ENCODE results near the gene FLYWCH1. TPM values are rescaled to one million over a fixed set of nuclear protein-coding genes. Genes with fewer than 3 reads are reported as not detected.

The FLYWCH1 gene
- polyA plus RNA-seq, 4 donors: 13.0 to 18.8 (median 14.9) TPM

DNA sequence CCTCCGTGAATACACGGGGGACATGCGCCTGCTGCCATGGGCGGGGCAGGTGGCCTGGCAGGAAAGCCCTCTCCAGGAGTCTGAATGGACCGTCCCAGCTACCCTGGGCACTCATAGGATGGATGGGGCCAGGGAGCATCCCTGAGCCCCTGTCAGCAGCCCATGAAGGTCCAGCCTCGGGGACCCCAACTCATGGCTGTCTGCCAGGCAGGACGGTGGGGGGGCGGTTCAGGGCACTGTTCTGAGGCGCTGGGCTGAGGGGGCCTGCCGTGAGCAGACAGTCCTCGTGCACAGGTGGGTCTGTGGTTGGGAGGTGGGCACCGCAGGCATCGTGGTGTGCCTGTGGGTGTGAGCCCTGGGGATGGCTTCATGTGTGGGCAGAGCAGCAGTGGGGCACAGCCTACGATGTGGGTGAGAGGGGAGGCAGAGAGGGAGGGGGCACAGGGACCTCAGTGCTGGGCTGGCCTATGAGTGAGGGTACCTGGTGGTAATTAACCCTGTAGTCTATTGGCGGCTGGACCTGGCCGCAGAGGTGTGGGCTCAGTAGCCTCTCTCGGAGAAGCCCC is 75.0 kb downstream of the FLYWCH1 start:
- FAIRE-seq: no peak
- no peak overlapping the region for H3K4me3 ChIP-seq (ENCODE audit: low read depth in 1 of 3, low read length in 3 of 3)
- 70 to 78% (median 75%) methylated on average over 15 to 17 of the region's 17 CpGs for WGBS, 3 donors
- no peak for DNase-seq
- no peaks in the 10 kb centered on the region for H3K4me1 ChIP-seq (ENCODE audit: control insufficient read depth in 3 of 3, insufficient read depth in 2 of 3, low read depth in 1 of 3, low read length in 2 of 3)
- H3K27ac ChIP-seq (ENCODE audit: low read depth in 1 of 3, low read length in 2 of 3): no peak overlapping the region
- H3K27me3 ChIP-seq (ENCODE audit: control insufficient read depth in 3 of 3, insufficient read depth in 3 of 3, low read length in 3 of 3): peaks cover 0 to 4% (median 0%) of the 10 kb centered on the region in 3 donors
- H3K9me3 ChIP-seq (ENCODE audit: control insufficient read depth in 2 of 2, insufficient read depth in 1 of 2, low read depth in 1 of 2, low read length in 1 of 2): no peaks in the 10 kb centered on the region
- H3K36me3 ChIP-seq (ENCODE audit: control insufficient read depth in 3 of 3, insufficient read depth in 2 of 3, low read depth in 1 of 3, low read length in 3 of 3): no peaks in the 10 kb centered on the region

DNA sequence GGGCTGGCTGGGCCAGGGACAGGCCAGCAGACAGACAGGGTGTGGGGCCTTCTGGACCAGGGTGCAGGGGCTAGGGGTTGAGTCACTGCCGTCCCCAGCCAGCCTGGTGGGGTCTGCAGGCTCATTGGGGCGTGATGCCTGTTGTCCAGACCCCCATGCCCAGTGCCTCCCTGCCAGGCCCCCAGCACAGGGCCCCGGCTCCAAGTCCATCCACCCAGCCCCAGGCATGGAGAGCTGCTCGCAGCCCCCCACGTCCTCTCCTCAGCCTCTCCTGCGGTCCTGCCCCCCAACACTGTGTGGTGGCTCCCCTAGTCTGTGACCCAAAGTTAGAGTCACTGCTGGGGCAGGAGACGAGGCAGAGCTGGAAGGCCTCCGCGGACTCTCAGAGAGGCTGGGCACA is 75.6 kb downstream of the FLYWCH1 start:
- Histone ChIP-seq H3K9me3 (ENCODE audit: control insufficient read depth in 2 of 2, insufficient read depth in 1 of 2, low read depth in 1 of 2, low read length in 1 of 2) (no peaks in the 10 kb centered on the region), H3K27me3 (ENCODE audit: control insufficient read depth in 3 of 3, insufficient read depth in 3 of 3, low read length in 3 of 3) (peaks cover 0 to 4% (median 0%) of the 10 kb centered on the region in 3 donors), H3K4me1 (ENCODE audit: control insufficient read depth in 3 of 3, insufficient read depth in 2 of 3, low read depth in 1 of 3, low read length in 2 of 3) (no peaks in the 10 kb centered on the region), H3K4me3 (ENCODE audit: low read depth in 1 of 3, low read length in 3 of 3) (no peak overlapping the region), H3K36me3 (ENCODE audit: control insufficient read depth in 3 of 3, insufficient read depth in 2 of 3, low read depth in 1 of 3, low read length in 3 of 3) (no peaks in the 10 kb centered on the region), H3K27ac (ENCODE audit: low read depth in 1 of 3, low read length in 2 of 3) (no peak overlapping the region)
- WGBS, 3 donors: 81 to 90% (median 90%) methylated on average over 9 of the region's 9 CpGs
- DNase-seq: no peak
- FAIRE-seq: no peak

DNA sequence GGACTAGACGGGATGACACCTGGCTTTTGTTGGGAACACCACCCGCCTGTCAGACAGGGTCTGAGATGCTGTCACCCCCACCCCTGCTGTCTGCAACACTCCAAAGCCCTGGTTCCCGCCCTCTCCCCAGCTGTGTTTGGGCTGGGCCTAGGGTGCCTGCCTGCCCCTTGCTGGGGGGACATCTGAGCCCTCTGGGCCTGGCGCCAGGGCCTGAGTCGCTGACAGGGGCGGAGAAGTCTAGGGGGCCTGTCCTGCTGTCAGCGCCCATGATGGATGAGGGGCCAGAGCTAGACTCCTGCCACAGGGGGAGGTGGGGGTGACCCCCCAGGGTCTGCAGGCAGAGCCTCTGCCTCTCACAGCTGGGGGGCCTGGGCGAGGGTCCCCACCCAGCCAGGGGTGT is 76.1 kb downstream of the FLYWCH1 start:
- no peak for DNase-seq
- WGBS, 3 donors: 69 to 73% (median 72%) methylated on average over 7 to 8 of the region's 8 CpGs
- peaks cover 0 to 4% (median 0%) of the 10 kb centered on the region in 3 donors for H3K36me3 ChIP-seq (ENCODE audit: control insufficient read depth in 3 of 3, insufficient read depth in 2 of 3, low read depth in 1 of 3, low read length in 3 of 3)
- H3K27me3 ChIP-seq (ENCODE audit: control insufficient read depth in 3 of 3, insufficient read depth in 3 of 3, low read length in 3 of 3): peaks cover 0 to 4% (median 0%) of the 10 kb centered on the region in 3 donors
- FAIRE-seq: no peak
- no peak overlapping the region for H3K4me3 ChIP-seq (ENCODE audit: low read depth in 1 of 3, low read length in 3 of 3)
- no peak overlapping the region for H3K27ac ChIP-seq (ENCODE audit: low read depth in 1 of 3, low read length in 2 of 3)
- H3K9me3 ChIP-seq (ENCODE audit: control insufficient read depth in 2 of 2, insufficient read depth in 1 of 2, low read depth in 1 of 2, low read length in 1 of 2): no peaks in the 10 kb centered on the region
- no peaks in the 10 kb centered on the region for H3K4me1 ChIP-seq (ENCODE audit: control insufficient read depth in 3 of 3, insufficient read depth in 2 of 3, low read depth in 1 of 3, low read length in 2 of 3)

DNA sequence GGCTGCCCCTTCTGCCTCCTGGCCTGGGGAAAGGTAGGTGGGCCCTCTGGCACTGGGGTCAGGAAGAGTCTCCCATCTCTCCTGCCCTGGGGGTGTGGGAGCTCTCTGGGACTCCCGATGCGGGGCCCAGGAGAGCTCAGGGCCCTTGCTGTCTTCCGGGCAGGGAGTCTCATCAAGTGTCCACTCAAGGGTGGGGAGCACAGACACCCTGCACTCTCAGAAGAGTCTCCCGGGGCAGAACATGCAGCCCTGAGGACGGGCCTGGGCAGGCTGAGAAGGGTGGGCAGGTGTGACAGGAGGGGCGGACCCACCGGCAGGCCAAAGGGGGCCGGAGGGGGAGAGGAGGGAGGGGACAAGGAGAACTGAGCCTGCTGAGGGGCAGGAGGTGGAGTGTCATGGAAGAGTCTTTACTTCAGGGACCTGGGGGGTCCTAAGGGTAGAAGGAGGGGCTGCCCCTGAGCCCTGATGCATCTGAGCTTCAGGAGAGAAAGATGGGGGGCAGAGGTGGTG is 76.9 kb downstream of the FLYWCH1 start:
- WGBS, 3 donors: 70 to 77% (median 73%) methylated on average over 8 of the region's 8 CpGs
- FAIRE-seq: no peak
- Histone ChIP-seq H3K36me3 (ENCODE audit: control insufficient read depth in 3 of 3, insufficient read depth in 2 of 3, low read depth in 1 of 3, low read length in 3 of 3) (peaks cover 0 to 11% (median 0%) of the 10 kb centered on the region in 3 donors), H3K27me3 (ENCODE audit: control insufficient read depth in 3 of 3, insufficient read depth in 3 of 3, low read length in 3 of 3) (peaks cover 0 to 4% (median 0%) of the 10 kb centered on the region in 3 donors), H3K9me3 (ENCODE audit: control insufficient read depth in 2 of 2, insufficient read depth in 1 of 2, low read depth in 1 of 2, low read length in 1 of 2) (no peaks in the 10 kb centered on the region), H3K27ac (ENCODE audit: low read depth in 1 of 3, low read length in 2 of 3) (no peak overlapping the region), H3K4me1 (ENCODE audit: control insufficient read depth in 3 of 3, insufficient read depth in 2 of 3, low read depth in 1 of 3, low read length in 2 of 3) (no peaks in the 10 kb centered on the region), H3K4me3 (ENCODE audit: low read depth in 1 of 3, low read length in 3 of 3) (no peak overlapping the region)
- DNase-seq: no peak

DNA sequence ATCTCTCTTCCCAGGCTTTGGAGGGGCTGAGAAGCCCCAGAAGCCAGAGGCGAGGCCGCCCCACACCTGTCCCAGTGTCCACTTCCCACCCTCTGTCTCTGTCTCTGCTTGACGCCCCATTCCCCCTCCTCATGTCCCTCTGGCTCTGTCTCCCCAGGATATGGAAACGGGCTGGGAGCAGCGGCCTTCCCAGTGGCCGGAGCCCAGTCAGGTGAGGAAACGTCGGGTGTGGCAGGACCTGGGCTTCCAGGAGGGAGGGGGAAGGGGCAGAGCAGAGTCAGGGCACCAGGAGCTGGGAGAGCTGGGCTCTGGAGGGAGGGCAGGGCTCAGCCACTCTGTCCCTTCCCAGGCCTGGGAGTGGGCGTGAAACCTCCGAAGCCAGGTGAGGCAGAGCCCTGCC is 79.2 kb downstream of the FLYWCH1 start:
- peaks cover 0 to 12% (median 0%) of the 10 kb centered on the region in 3 donors for H3K36me3 ChIP-seq (ENCODE audit: control insufficient read depth in 3 of 3, insufficient read depth in 2 of 3, low read depth in 1 of 3, low read length in 3 of 3)
- no peak overlapping the region for H3K27ac ChIP-seq (ENCODE audit: low read depth in 1 of 3, low read length in 2 of 3)
- H3K4me1 ChIP-seq (ENCODE audit: control insufficient read depth in 3 of 3, insufficient read depth in 2 of 3, low read depth in 1 of 3, low read length in 2 of 3): no peaks in the 10 kb centered on the region
- WGBS, 3 donors: 44 to 66% (median 61%) methylated on average over 6 to 10 of the region's 10 CpGs
- H3K27me3 ChIP-seq (ENCODE audit: control insufficient read depth in 3 of 3, insufficient read depth in 3 of 3, low read length in 3 of 3): peaks cover 0 to 4% (median 0%) of the 10 kb centered on the region in 3 donors
- no peak for DNase-seq
- H3K4me3 ChIP-seq (ENCODE audit: low read depth in 1 of 3, low read length in 3 of 3): no peak overlapping the region
- no peak for FAIRE-seq
- H3K9me3 ChIP-seq (ENCODE audit: control insufficient read depth in 2 of 2, insufficient read depth in 1 of 2, low read depth in 1 of 2, low read length in 1 of 2): no peaks in the 10 kb centered on the region

DNA sequence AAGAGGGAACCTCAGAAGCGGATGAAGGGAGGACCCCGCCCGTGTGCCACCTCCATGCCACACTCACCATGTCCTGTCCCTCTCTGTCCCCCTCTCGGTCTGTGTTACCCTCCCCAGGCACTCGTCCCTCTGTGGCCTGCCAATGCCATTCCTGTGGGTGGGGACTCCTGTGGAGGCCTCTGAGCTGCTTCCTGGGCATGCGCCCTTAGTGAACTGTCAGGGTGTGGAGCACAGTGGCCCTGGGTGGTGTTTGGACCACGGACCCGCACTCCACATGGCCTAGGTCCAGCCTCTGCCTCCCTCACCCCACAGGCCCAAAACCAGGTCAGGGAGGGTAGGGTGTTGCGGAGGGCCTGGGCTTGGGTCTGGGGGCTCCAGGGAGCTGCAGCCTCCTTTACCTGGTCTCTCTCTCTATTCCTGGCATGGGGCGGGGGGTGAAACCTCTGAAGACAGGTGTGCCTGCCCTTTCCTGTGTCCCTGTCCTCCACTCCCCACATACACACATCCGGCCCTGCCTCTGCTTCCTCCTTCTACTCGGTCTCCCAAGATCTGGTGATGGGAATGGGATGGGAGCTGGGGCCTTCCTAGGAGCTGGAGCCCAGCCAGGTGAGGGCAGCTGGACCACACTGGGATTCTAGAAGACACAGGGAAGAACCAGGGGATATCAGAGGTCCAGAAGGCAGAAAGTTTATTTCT is 80.0 kb downstream of the FLYWCH1 start:
- DNase-seq: no peak

DNA sequence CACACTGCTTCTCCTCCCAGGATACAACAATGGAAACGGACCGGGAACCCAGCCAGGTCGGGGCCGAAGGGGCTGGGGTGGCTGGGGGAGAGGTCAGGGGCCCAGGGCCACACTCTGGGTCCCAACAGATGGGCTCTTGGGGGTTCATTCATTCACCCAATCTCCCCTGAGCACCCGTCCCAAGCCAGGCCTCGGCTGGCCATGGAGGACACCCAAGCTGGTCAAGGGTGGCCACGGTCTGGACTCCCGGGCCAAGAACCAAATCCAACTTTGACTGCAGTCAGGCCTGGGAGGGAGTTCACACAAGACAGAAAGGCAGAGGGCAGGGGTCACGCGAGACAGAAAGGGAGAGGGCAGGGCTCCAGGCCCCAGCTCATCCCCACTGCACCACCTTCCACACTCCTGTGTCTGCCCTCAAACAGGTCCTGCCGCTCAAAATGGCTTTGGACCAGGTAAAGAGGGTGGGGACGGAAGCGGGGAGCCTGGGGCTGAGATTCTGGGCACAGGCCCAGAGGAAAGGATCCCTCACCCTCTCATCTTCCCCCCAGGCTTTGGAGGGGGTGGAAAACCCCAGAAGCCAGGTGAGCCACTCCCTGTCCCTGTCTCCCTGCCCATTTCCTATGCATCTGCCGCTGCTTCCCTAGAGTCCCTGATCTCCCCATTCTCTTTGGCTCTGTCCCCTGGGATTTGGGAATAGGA is 80.8 kb downstream of the FLYWCH1 start:
- H3K27me3 ChIP-seq (ENCODE audit: control insufficient read depth in 3 of 3, insufficient read depth in 3 of 3, low read length in 3 of 3): peaks cover 0 to 4% (median 0%) of the 10 kb centered on the region in 3 donors
- no peak overlapping the region for H3K27ac ChIP-seq (ENCODE audit: low read depth in 1 of 3, low read length in 2 of 3)
- DNase-seq (no peak), FAIRE-seq (no peak)
- H3K9me3 ChIP-seq (ENCODE audit: control insufficient read depth in 2 of 2, insufficient read depth in 1 of 2, low read depth in 1 of 2, low read length in 1 of 2): no peaks in the 10 kb centered on the region
- H3K4me1 ChIP-seq (ENCODE audit: control insufficient read depth in 3 of 3, insufficient read depth in 2 of 3, low read depth in 1 of 3, low read length in 2 of 3): no peaks in the 10 kb centered on the region
- 82 to 86% (median 84%) methylated on average over 12 to 14 of the region's 14 CpGs for WGBS, 3 donors
- H3K4me3 ChIP-seq (ENCODE audit: low read depth in 1 of 3, low read length in 3 of 3): no peak overlapping the region
- peaks cover 0 to 15% (median 0%) of the 10 kb centered on the region in 3 donors for H3K36me3 ChIP-seq (ENCODE audit: control insufficient read depth in 3 of 3, insufficient read depth in 2 of 3, low read depth in 1 of 3, low read length in 3 of 3)

More for the DNA sequence above, 80.0 kb downstream of the FLYWCH1 start:
- WGBS, 3 donors: 70 to 81% (median 72%) methylated on average over 11 to 12 of the region's 12 CpGs
- FAIRE-seq: no peak
- H3K27ac ChIP-seq (ENCODE audit: low read depth in 1 of 3, low read length in 2 of 3): no peak overlapping the region
- peaks cover 0 to 15% (median 0%) of the 10 kb centered on the region in 3 donors for H3K36me3 ChIP-seq (ENCODE audit: control insufficient read depth in 3 of 3, insufficient read depth in 2 of 3, low read depth in 1 of 3, low read length in 3 of 3)
- H3K27me3 ChIP-seq (ENCODE audit: control insufficient read depth in 3 of 3, insufficient read depth in 3 of 3, low read length in 3 of 3): peaks cover 0 to 4% (median 0%) of the 10 kb centered on the region in 3 donors
- H3K4me1 ChIP-seq (ENCODE audit: control insufficient read depth in 3 of 3, insufficient read depth in 2 of 3, low read depth in 1 of 3, low read length in 2 of 3): no peaks in the 10 kb centered on the region
- H3K4me3 ChIP-seq (ENCODE audit: low read depth in 1 of 3, low read length in 3 of 3): no peak overlapping the region
- H3K9me3 ChIP-seq (ENCODE audit: control insufficient read depth in 2 of 2, insufficient read depth in 1 of 2, low read depth in 1 of 2, low read length in 1 of 2): no peaks in the 10 kb centered on the region

DNA sequence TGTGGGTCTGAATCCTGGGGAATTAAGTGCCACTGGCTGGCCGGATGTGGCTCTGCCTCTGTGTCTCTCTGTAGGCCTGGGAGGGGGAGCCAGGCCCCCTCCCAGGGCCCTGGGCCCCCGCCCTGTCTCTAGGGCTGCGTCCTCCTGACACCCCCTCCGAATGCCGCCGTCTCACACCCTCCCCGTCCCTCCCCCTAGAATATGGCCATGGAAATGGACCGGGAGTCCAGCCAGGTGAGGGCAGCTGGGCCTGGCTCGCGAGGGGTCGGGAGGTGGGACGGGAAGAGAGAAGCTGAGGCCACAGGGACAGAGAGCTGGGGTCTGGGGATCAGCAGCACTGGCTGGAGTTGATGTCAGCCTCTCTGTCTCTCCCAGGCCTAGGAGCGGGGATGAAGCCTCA is 84.6 kb downstream of the FLYWCH1 start:
- Histone ChIP-seq H3K27me3 (ENCODE audit: control insufficient read depth in 3 of 3, insufficient read depth in 3 of 3, low read length in 3 of 3) (no peaks in the 10 kb centered on the region), H3K36me3 (ENCODE audit: control insufficient read depth in 3 of 3, insufficient read depth in 2 of 3, low read depth in 1 of 3, low read length in 3 of 3) (peaks cover 0 to 47% (median 0%) of the 10 kb centered on the region in 3 donors)

More for the DNA sequence above, 84.6 kb downstream of the FLYWCH1 start:
- no peaks in the 10 kb centered on the region for H3K4me1 ChIP-seq (ENCODE audit: control insufficient read depth in 3 of 3, insufficient read depth in 2 of 3, low read depth in 1 of 3, low read length in 2 of 3)
- FAIRE-seq (no peak), DNase-seq (no peak)
- 77 to 93% (median 81%) methylated on average over 12 to 13 of the region's 13 CpGs for WGBS, 3 donors
- H3K27ac ChIP-seq (ENCODE audit: low read depth in 1 of 3, low read length in 2 of 3): no peak overlapping the region
- H3K9me3 ChIP-seq (ENCODE audit: control insufficient read depth in 2 of 2, insufficient read depth in 1 of 2, low read depth in 1 of 2, low read length in 1 of 2): no peaks in the 10 kb centered on the region
- H3K4me3 ChIP-seq (ENCODE audit: low read depth in 1 of 3, low read length in 3 of 3): no peak overlapping the region

Measured in small intestine (tissue), 7 donors.